T-cell (primary cell): ENCODE data around the gene RNF13. TPM values are rescaled to one million over a fixed set of nuclear protein-coding genes. Genes with fewer than 3 reads are reported as not detected.
"Not testable (repeated sequence)": the region's sequence is repeated elsewhere in the genome, so short reads cannot be mapped to it uniquely, and the experiment has no call there.

ENCODE experiments used
- ATAC-seq, 4 experiments: fragments of 200-7000 bp in 3 of 4; fragments of 150-1000 bp in 1 of 4; cut with Tn5 transposase; replicated peaks in 1 of 4; 1 replicate in 3 of 4; 2 replicates in 1 of 4; pipeline ENCODE4 v1.10.0; 2021; ENCODE audit warnings: moderate library complexity in 3 of 4, mild to moderate bottlenecking in 2 of 4, moderate number of reproducible peaks in 1 of 4
- CTCF ChIA-PET, 2 donors: fragments of 300-600 bp; sonication (Branson Sonifier 250); formaldehyde crosslinking; loops; one replicate each; lab custom pipeline; 2022; ENCODE audit warnings: antibody characterized with exemption in 2 of 2; lab: Charles Lee
- POLR2A ChIA-PET, 2 donors: fragments of 300-600 bp; sonication (Branson Sonifier 250); formaldehyde crosslinking; loops; one replicate each; lab custom pipeline; 2022; ENCODE audit warnings: antibody characterized with exemption in 2 of 2; lab: Charles Lee
- DNase-seq, 35 experiments: peaks; one replicate each; pipeline versions ENCODE4 v3.0.0 to v3.0.0-alpha.2; 2013 to 2023
- H3K27ac ChIP-seq: one replicate; pipeline ENCODE4 v1.5.1; 2013; ENCODE audit warnings: low read length
- H3K27me3 ChIP-seq, 2 experiments: replicated peaks in 1 of 2; 1 replicate in 1 of 2; 2 replicates in 1 of 2; pipeline versions ENCODE4 v1.6.1 to v1.7.0; 2013; ENCODE audit warnings: low read length in 1 of 2, mixed read lengths in 1 of 2; ENCODE audit not compliant: control insufficient read depth in 2 of 2, insufficient read depth in 2 of 2; ENCODE audit errors: extremely low read depth in 1 of 2
- H3K36me3 ChIP-seq, 2 donors: 1 replicate in 1 of 2; 2 replicates in 1 of 2; pipeline versions ENCODE4 v1.6.1 to v1.7.0; 2013; ENCODE audit warnings: low read length in 1 of 2; ENCODE audit not compliant: control insufficient read depth in 2 of 2, insufficient read depth in 1 of 2; ENCODE audit errors: extremely low read depth in 1 of 2
- H3K4me1 ChIP-seq, 2 experiments: 1 replicate in 1 of 2; 2 replicates in 1 of 2; pipeline versions ENCODE4 v1.6.1 to v1.7.0; 2013; ENCODE audit warnings: low read length in 2 of 2, mixed read lengths in 1 of 2; ENCODE audit not compliant: insufficient read depth in 2 of 2, control insufficient read depth in 1 of 2; ENCODE audit errors: extremely low read depth in 1 of 2
- H3K4me3 ChIP-seq, 2 donors: 1 replicate in 1 of 2; 2 replicates in 1 of 2; pipeline versions ENCODE4 v1.5.1 to v1.7.0; 2013; ENCODE audit warnings: mild to moderate bottlenecking in 2 of 2, low read length in 1 of 2, moderate library complexity in 1 of 2; ENCODE audit not compliant: control insufficient read depth in 1 of 2; ENCODE audit errors: extremely low read depth in 1 of 2
- H3K9me3 ChIP-seq: 2 replicates; pipeline ENCODE4 v1.7.0; 2013
- H3K27ac Mint-ChIP-seq, 2 donors: one replicate each; pipeline ENCODE4 v1.8.0; 2020 to 2021; ENCODE audit warnings: mild to moderate bottlenecking in 2 of 2, mixed read lengths in 2 of 2
- H3K27me3 Mint-ChIP-seq, 2 donors: one replicate each; pipeline ENCODE4 v1.8.0; 2021 to 2022; ENCODE audit warnings: mixed read lengths in 2 of 2
- H3K36me3 Mint-ChIP-seq: one replicate; pipeline ENCODE4 v1.8.0; 2021; ENCODE audit warnings: mixed read lengths
- H3K4me1 Mint-ChIP-seq, 3 donors: one replicate each; pipeline ENCODE4 v1.8.0; 2020 to 2022; ENCODE audit warnings: mixed read lengths in 3 of 3, mild to moderate bottlenecking in 1 of 3
- H3K4me3 Mint-ChIP-seq, 3 donors: one replicate each; pipeline ENCODE4 v1.8.0; 2020 to 2022; ENCODE audit warnings: mild to moderate bottlenecking in 3 of 3, mixed read lengths in 3 of 3, moderate library complexity in 3 of 3
- H3K9me3 Mint-ChIP-seq, 3 donors: one replicate each; pipeline ENCODE4 v1.8.0; 2020 to 2022; ENCODE audit warnings: mixed read lengths in 3 of 3
- WGBS: methylation state at CpG from one replicate; pipeline ENCODE4 v1.1.5; 2013; ENCODE audit warnings: missing lambda C conversion rate; ENCODE audit not compliant: insufficient coverage; 5-methylcytosine and 5-hydroxymethylcytosine counted together
- total RNA-seq, 35 experiments: library from RNA in 6 of 35; stranded (reverse) in 6 of 35; fragments of 120-200 nt in 1 of 35; gene quantifications; one replicate each; pipeline versions ENCODE4 v1.2.1 to v1.2.4 and lab custom pipeline; 2013 to 2026

The RNF13 gene
- total RNA-seq, 5 donors from 2014 or later (not counting 1 experiment from before 2014, with no cell fraction given) = 45.0 to 55.8 (median 54.8) TPM

GRCh38 chr3:149981979-149982378 is 169.0 kb downstream of the RNF13 start:
- not testable (repeated sequence) for H3K4me3 Mint-ChIP-seq
- CTCF ChIA-PET = interaction anchor here in 1 of 2 donors (0.7 kb wide), 1 partner anchor 14 kb away, joined by 3 read pairs; no protein-coding TSS in a partner anchor
- H3K27me3 Mint-ChIP-seq = peaks cover 5 to 11% of the 10 kb centered on the region in 2 donors

DNA sequence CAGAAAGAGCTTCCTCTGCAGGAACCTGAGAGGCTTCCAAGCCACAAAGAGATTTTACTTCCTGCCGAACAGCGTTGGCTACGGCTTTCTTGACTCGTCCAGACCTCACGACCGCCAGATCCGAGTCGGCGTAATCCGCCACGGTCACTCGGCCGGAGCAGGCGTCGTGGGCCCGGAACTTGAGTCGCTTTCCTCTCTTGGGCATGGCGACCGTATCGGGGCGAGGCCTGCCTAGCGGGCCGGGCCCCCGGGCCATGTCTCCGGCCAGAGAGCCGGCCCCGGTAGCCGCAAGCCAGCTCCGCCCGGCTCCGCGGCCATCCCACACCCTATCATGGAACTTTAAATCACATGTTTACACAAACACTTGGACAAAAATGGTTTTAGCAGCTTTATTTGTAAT is 170.0 kb downstream of the RNF13 start:
- DNase-seq, H3K4me3 Mint-ChIP-seq, H3K27ac Mint-ChIP-seq, H3K4me1 ChIP-seq, ATAC-seq, H3K4me3 ChIP-seq, CTCF ChIA-PET, H3K27me3 ChIP-seq, H3K36me3 ChIP-seq, POLR2A ChIA-PET, H3K4me1 Mint-ChIP-seq, H3K9me3 Mint-ChIP-seq, H3K36me3 Mint-ChIP-seq, H3K27ac ChIP-seq, H3K9me3 ChIP-seq: not testable (repeated sequence)
- peaks cover 9 to 14% of the 10 kb centered on the region in 2 donors for H3K27me3 Mint-ChIP-seq
- 93% methylated on average over 21 of the region's 32 CpGs for WGBS

More at GRCh38 chr3:149981979-149982378, 169.0 kb downstream of the RNF13 start:
- H3K4me3 ChIP-seq, POLR2A ChIA-PET, H3K4me1 ChIP-seq, H3K27ac ChIP-seq, H3K27ac Mint-ChIP-seq, H3K27me3 ChIP-seq, H3K4me1 Mint-ChIP-seq, H3K36me3 ChIP-seq, H3K9me3 ChIP-seq, H3K9me3 Mint-ChIP-seq, H3K36me3 Mint-ChIP-seq, DNase-seq: not testable (repeated sequence)
- no CpG with 5 or more reads among the region's 10 CpGs for WGBS
- peak in 3 of 4 experiments; percentile 38 to 46 (median 45) for ATAC-seq

- 86% methylated on average over 2 of the region's 4 CpGs for WGBS
- H3K4me3 ChIP-seq = no peak overlapping the region
- H3K36me3 ChIP-seq = no peaks in the 10 kb centered on the region
- no peaks in the 10 kb centered on the region for H3K9me3 ChIP-seq
- Mint-ChIP-seq H3K27ac (no peak overlapping the region), H3K4me3 (no peak overlapping the region), H3K36me3 (no peaks in the 10 kb centered on the region), H3K4me1 (no peaks in the 10 kb centered on the region), H3K9me3 (no peaks in the 10 kb centered on the region), H3K27me3 (peaks cover 13 to 14% of the 10 kb centered on the region in 2 donors)
- ChIA-PET CTCF (interaction anchor here in 1 of 2 donors (0.5 kb wide), 1 partner anchor 512 kb away, joined by 3 read pairs; no protein-coding TSS in a partner anchor), POLR2A (no interaction called here)
- ATAC-seq (no peak), DNase-seq (no peak)
- no peaks in the 10 kb centered on the region for H3K27me3 ChIP-seq
- H3K27ac ChIP-seq = no peak overlapping the region
- no peaks in the 10 kb centered on the region for H3K4me1 ChIP-seq
Observed at GRCh38 chr3:149983628-149984027, 170.6 kb downstream of the RNF13 start.

- peaks cover 5 to 25% of the 10 kb centered on the region in 2 donors for H3K27me3 Mint-ChIP-seq
- no peaks in the 10 kb centered on the region for H3K36me3 ChIP-seq
- H3K36me3 Mint-ChIP-seq = no peaks in the 10 kb centered on the region
- DNase-seq = no peak
- no peak for ATAC-seq
- H3K4me3 Mint-ChIP-seq = no peak overlapping the region
- H3K4me1 ChIP-seq = no peaks in the 10 kb centered on the region
- no peaks in the 10 kb centered on the region for H3K9me3 ChIP-seq
- peaks cover 5 to 6% (median 6%) of the 10 kb centered on the region in 3 donors for H3K9me3 Mint-ChIP-seq
- no peak overlapping the region for H3K27ac ChIP-seq
- POLR2A ChIA-PET = interaction anchor here in 1 of 2 donors (0.6 kb wide), 1 partner anchor 34 kb away, joined by 3 read pairs; no protein-coding TSS in a partner anchor
- H3K27ac Mint-ChIP-seq = no peak overlapping the region
- no peaks in the 10 kb centered on the region for H3K4me1 Mint-ChIP-seq
- H3K4me3 ChIP-seq = no peak overlapping the region
- CTCF ChIA-PET = no interaction called here
- H3K27me3 ChIP-seq = peaks cover 0 to 14% of the 10 kb centered on the region in 2 experiments
- WGBS = 80% methylated on average over 1 of the region's 2 CpGs
Observed at GRCh38 chr3:149989307-149989706, 176.3 kb downstream of the RNF13 start.

DNA sequence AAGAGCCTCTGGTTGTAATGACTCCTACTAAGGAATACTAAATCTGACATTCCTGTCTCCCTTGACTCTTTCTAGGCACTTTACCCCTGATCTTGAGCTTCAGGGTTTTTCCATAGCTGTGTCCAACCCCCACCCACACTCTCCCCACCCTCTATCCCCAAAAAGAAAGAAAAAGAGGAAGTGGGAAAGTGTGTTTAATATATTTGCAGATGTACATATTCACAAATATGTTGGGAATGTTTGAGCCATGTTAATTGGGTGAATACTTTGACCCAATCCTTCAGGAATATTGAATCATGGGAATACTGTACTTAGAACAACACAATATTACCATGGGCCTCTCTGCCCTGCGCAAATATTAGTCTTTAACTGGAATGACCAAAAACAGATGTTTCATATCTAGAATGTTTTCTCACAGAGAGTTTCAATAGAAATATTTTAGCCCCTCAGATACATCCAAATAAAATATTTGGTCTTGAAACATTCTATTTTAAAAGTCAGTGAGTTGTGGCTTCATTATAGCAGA is 177.5 kb downstream of the RNF13 start:
- Mint-ChIP-seq H3K4me1 (no peaks in the 10 kb centered on the region), H3K27ac (no peak overlapping the region), H3K36me3 (no peaks in the 10 kb centered on the region), H3K27me3 (peaks cover 6 to 29% of the 10 kb centered on the region in 2 donors), H3K4me3 (no peak overlapping the region), H3K9me3 (peaks cover 5 to 17% (median 16%) of the 10 kb centered on the region in 3 donors)
- Histone ChIP-seq H3K27me3 (peaks cover 0 to 14% of the 10 kb centered on the region in 2 experiments), H3K9me3 (no peaks in the 10 kb centered on the region), H3K4me3 (no peak overlapping the region), H3K4me1 (no peaks in the 10 kb centered on the region), H3K36me3 (no peaks in the 10 kb centered on the region), H3K27ac (no peak overlapping the region)
- DNase-seq (no peak), ATAC-seq (no peak)
- CTCF ChIA-PET = no interaction called here
- POLR2A ChIA-PET = no interaction called here
- no CpG with 5 or more reads among the region's 1 CpG for WGBS

- Mint-ChIP-seq H3K27ac (no peak overlapping the region), H3K27me3 (peaks cover 10 to 38% of the 10 kb centered on the region in 2 donors), H3K9me3 (peaks cover 9 to 22% (median 16%) of the 10 kb centered on the region in 3 donors), H3K4me3 (no peak overlapping the region), H3K4me1 (no peaks in the 10 kb centered on the region), H3K36me3 (no peaks in the 10 kb centered on the region)
- WGBS = no CpG with 5 or more reads among the region's 4 CpGs
- no peak for ATAC-seq
- Histone ChIP-seq H3K9me3 (no peaks in the 10 kb centered on the region), H3K4me3 (no peak overlapping the region), H3K4me1 (no peaks in the 10 kb centered on the region), H3K27me3 (peaks cover 0 to 14% of the 10 kb centered on the region in 2 experiments), H3K27ac (no peak overlapping the region), H3K36me3 (no peaks in the 10 kb centered on the region)
- POLR2A ChIA-PET = no interaction called here
- CTCF ChIA-PET = no interaction called here
- no peak for DNase-seq
Observed at GRCh38 chr3:149992416-149993058, 179.5 kb downstream of the RNF13 start.
